ENCODE results near the gene TXNDC16.

Gene TXNDC16

GRCh38 chr14:52538623-52539022, 13.7 kb downstream of the TXNDC16 start:
- no peak overlapping the region for H3K4me3 ChIP-seq (ENCODE audit: low read depth, low read length)
- no peak for DNase-seq (ENCODE audit: low read depth)
- TF ChIP-seq MAX (IDR thresholded peaks at IDR 0.05; ENCODE audit: low read depth, low read length), result no peak
- no peak for TF ChIP-seq POLR2A (IDR thresholded peaks at IDR 0.05; ENCODE audit: extremely low read depth, insufficient read length)
- TF ChIP-seq MYC (IDR thresholded peaks at IDR 0.05; ENCODE audit: low read depth, low read length), result no peak
- no peak for TF ChIP-seq CTCF (IDR thresholded peaks at IDR 0.05; ENCODE audit: low read depth, low read length)

- H3K4me3 ChIP-seq (ENCODE audit: low read depth, low read length), result no peak overlapping the region
- DNase-seq (ENCODE audit: low read depth), result no peak
- TF ChIP-seq CTCF (IDR thresholded peaks at IDR 0.05; ENCODE audit: low read depth, low read length), result no peak
- TF ChIP-seq MYC (IDR thresholded peaks at IDR 0.05; ENCODE audit: low read depth, low read length), result no peak
- no peak for TF ChIP-seq POLR2A (IDR thresholded peaks at IDR 0.05; ENCODE audit: extremely low read depth, insufficient read length)
- TF ChIP-seq MAX (IDR thresholded peaks at IDR 0.05; ENCODE audit: low read depth, low read length), result no peak
These were observed 16.0 kb downstream of the TXNDC16 start for GRCh38 chr14:52536269-52536668.

GRCh38 chr14:52531481-52531880, 20.8 kb downstream of the TXNDC16 start:
- no peak overlapping the region for H3K4me3 ChIP-seq (ENCODE audit: low read depth, low read length)
- DNase-seq (ENCODE audit: low read depth), result no peak
- no peak for TF ChIP-seq CTCF (IDR thresholded peaks at IDR 0.05; ENCODE audit: low read depth, low read length)
- TF ChIP-seq MYC (IDR thresholded peaks at IDR 0.05; ENCODE audit: low read depth, low read length), result no peak
- TF ChIP-seq MAX (IDR thresholded peaks at IDR 0.05; ENCODE audit: low read depth, low read length), result no peak
- no peak for TF ChIP-seq POLR2A (IDR thresholded peaks at IDR 0.05; ENCODE audit: extremely low read depth, insufficient read length)

GRCh38 chr14:52527052-52527451, 25.3 kb downstream of the TXNDC16 start:
- no peak overlapping the region for H3K4me3 ChIP-seq (ENCODE audit: low read depth, low read length)
- TF ChIP-seq CTCF (IDR thresholded peaks at IDR 0.05; ENCODE audit: low read depth, low read length) (no peak), MYC (IDR thresholded peaks at IDR 0.05; ENCODE audit: low read depth, low read length) (no peak), MAX (IDR thresholded peaks at IDR 0.05; ENCODE audit: low read depth, low read length) (no peak), POLR2A (IDR thresholded peaks at IDR 0.05; ENCODE audit: extremely low read depth, insufficient read length) (no peak)
- DNase-seq (ENCODE audit: low read depth), result no peak

- TF ChIP-seq POLR2A (IDR thresholded peaks at IDR 0.05; ENCODE audit: extremely low read depth, insufficient read length) (no peak), CTCF (IDR thresholded peaks at IDR 0.05; ENCODE audit: low read depth, low read length) (no peak), MYC (IDR thresholded peaks at IDR 0.05; ENCODE audit: low read depth, low read length) (no peak), MAX (IDR thresholded peaks at IDR 0.05; ENCODE audit: low read depth, low read length) (no peak)
- DNase-seq (ENCODE audit: low read depth), result no peak
- H3K4me3 ChIP-seq (ENCODE audit: low read depth, low read length), result no peak overlapping the region
These were observed 29.5 kb downstream of the TXNDC16 start for GRCh38 chr14:52522581-52523345.
